ENCODE results near the gene HOXD10.

The HOXD10 gene

GRCh38 chr2:176152350-176153181, 36.0 kb downstream of the HOXD10 start:
- no peak for DNase-seq

- no peak for DNase-seq
Measured at GRCh38 chr2:176154576-176155252, 38.1 kb downstream of the HOXD10 start.

GRCh38 chr2:176155356-176156044, 38.9 kb downstream of the HOXD10 start:
- DNase-seq, result no peak

DNA sequence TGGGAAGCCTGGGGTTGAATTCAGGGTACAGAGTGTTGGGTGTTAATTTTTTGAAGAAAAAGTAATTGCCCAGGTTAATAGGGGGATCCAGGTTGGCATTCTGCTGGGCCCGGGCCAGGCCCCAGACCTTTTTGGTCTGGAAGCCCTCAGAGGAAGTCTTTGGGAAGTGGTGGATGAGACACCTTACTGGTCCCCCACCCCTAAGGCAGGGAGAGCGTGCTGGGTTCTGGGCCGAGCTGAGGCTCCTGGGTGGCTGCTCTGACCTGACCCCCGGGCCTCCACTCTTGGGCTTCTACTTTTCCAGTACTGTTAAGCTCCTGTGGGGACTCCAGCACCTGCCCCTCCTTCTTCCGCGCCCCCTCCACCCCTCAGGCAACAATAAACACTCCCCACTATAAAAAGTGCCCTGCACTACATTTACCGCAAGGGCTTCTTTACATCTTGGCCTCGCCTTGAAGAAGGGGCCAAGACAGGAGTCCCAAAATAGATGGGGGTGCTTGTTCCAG, 39.8 kb downstream of the HOXD10 start:
- DNase-seq, result no peak

DNA sequence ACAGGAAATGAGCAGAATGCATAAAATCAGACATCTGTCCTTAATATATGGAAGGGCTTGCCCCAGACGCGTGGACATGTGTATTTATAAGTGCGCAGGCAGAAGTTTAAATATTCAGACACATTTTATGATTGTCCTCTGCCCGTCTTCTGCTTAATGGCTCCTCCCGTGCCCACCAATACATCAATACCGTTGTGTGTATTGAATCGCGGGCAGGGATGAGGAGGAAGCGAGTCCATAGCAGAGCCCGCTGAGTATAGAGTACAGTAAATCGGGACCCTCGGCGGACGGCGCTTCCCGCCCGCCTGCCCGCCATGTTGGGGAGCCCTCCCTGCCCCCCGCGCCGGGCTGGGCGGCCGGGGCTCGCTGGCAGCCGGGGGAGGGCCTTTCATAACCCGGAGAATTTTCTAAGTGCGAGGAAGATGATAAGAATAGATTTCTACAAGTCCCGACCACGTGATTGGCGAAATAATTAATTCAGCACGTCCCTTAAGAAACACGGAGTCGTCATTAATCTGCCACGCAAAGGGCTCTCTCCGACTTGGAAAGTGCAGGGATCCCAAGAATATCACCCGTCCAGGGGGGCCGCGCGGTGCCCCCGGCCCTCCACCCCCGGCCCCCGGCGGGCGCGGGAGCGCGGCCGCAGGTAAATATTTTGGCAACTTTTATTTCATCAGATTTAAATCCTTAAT, 40.4 kb downstream of the HOXD10 start, which contains the start of gene HOXD3:
HOXD3 (plus strand) TSS at position 501 of the 692 bp plus-strand sequence. CDS start 11,808 bp downstream, outside the sequence.
- no peak for DNase-seq

GRCh38 chr2:176157499-176158185, 41.1 kb downstream of the HOXD10 start:
- no peak for DNase-seq

DNA sequence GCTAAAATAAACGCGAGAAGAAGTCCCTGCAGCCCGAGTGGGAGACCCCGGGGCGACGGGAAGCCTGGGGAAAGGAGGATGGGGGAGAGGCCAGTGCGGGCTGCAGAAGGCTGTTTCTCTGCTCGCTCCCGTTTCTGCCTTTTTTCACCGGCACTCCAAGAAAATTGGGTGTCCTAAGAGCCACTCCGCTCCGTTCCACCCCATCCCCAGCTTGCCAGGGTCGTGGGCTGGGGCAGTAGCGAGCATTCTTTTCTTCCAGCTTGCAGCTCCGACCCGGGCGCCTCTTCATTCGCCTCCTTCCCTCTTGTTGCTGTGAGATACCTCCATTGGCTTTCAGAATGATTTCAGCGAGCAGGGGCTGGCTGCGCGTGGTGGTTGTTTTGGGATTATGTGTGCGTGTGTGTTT, 41.6 kb downstream of the HOXD10 start:
- DNase-seq, result no peak

DNA sequence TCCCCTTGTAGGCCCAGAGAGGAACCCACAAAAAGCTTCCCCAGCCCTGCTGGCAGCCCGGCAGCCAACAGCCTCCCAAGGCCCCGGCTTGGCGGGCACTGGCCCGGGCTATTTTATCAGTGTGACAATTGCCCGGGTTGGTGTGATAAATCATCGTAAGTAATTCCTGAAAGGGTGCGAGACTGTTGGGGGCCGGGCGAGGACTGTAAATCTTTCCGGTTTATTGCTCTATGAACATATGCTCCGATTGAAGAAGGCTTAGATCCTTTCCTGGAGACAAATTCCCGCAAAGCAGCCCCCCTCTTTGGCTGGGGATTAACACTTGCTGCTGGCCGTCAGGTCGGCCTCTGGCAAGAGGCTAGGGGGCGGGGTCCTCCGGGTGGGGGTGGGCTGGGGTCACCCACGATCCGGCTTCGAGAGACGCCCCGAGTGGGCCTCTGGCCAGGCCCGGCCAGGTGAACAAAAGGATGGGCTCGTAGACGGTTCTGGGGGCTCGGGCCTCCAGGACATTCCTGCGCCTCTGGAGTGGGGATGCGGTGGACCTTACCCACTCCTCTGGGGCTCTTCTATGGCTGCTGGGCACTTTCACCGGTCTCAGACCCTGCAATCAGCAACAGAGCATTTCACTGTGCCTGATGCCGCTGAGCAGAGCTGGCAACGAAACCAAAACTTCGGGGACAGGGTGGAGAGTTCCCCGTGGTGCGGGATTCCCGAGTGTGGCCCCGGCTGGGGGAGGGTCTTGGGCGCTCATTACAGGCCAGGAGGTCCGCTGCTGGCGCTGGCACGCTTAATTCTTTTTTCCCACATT, 42.5 kb downstream of the HOXD10 start:
- DNase-seq, result no peak

DNA sequence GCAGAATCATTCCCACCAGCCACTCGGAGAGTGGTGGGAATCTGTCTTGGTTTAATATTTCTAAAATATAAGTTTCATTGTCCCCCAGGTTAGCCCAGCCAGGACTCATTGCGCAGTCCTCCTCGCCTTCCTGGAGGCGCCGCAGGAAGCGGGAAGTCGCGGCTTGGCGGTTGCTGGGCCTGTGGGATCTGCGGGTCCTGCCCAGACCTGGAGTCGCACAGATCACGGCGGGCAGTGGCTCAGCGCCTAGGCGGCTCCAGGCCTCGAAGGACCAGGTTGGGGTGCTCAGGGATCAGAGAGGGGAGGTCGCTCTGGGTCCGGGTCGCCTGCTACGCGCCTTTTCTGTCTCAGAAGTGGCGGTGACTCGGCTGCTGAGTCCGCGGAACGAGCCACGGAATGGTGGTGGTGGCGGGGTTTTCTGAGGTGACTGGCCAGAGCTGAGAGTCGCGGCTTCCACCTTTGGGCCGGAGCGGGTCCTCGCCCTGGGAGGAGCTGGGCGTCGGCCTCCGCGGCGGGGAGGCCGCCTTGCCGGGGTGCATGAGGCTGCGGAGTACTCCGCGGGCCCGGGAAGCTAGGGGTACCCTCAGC, 43.2 kb downstream of the HOXD10 start:
- DNase-seq, result no peak

DNA sequence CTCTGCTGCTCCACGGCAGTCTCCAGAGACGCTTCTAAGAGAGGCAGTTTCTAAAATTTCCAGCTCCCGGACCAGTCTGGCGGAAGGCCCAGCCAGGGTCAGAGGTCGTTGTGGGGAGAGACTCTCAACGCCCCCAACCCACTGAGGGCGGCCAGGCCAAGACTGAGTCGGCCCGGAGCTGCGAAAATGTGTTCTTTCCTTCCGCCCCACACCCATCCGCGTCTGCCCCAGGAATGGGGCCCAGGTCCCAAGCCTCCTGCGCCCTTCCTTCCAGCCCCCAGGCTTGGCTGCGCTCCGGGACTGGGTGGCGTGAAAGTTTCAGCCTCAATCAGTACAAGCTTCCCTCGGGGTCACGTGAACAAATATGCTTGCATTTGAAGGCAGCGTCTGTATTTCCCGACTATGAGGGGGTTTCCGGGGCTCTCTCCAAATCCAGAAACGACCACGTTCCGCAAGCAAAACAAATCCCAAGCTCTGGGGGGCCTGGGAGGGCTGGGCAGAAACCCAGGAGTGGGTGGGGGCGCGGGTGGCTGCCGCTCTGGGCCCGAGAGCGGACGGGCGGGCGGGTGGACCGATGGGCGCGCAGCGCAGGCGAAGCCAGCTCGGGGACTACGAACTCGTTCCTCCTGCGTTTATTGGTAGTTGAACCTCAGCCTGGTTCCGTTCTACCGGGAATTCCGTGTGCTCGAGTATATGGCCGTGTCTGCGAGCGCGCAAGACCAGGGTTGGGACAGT, 43.8 kb downstream of the HOXD10 start:
- DNase-seq, result no peak

GRCh38 chr2:176160986-176161824, 44.6 kb downstream of the HOXD10 start:
- no peak for DNase-seq

- DNase-seq, result no peak
Measured at GRCh38 chr2:176161825-176162626, 45.4 kb downstream of the HOXD10 start.

DNA sequence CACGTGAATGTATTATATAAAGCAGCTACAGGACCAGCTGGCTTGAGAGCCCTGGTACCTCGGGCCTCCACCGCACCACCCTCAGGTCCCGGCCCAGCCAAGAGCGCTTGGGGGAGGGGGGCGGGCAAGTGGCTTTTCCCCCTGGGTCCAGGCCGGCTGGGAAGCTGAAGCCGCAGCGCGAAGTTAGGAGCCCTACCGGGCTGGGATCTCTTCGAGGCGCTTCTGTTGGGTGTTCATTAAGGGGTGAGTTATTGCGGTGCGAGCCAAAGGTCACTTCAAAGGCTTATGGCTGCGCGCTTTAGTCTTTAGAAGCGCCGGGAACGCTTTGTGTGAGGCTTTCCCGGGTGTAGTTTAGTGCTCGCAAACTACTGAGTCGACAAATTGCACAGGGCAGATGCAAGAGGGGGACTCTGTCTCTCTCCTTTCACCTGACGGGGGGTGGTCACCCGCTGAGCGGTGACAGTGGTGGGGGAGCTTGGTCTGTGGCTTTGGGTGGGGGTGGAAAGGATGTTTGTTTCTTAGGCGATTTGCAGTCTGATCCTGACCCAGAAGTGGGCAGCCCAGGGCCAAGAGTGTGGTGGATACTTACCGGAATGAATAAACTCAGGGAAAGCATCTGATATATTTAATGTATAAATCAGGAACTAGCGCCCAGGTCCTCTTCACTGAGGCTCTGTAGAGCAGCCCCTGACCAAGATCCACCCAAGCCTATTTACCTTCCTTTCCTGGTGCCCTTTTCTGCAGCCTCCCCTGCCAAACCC, 46.5 kb downstream of the HOXD10 start:
- no peak for DNase-seq

DNA sequence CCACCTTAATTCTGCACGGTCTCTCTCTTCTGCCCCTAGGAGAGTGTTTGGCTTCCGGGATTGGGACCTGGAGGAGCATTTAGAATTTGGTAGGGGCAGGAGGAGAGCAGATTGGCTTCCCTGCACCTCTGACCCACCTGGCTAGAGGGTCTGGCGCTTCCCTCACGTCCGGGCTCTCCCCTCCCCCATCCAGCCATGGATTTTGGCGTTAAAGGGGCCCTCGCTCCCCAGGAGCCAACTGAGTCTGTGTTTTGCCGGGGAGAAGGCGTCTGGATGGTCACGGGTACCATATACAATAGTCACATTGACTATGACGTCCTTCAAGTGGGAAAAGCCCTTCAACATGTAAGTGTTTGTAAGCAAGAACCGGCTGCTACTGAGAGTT, 47.1 kb downstream of the HOXD10 start:
- no peak for DNase-seq

GRCh38 chr2:176164201-176164600, 47.6 kb downstream of the HOXD10 start:
- DNase-seq, result no peak

- no peak for DNase-seq
Measured at GRCh38 chr2:176164611-176165369, 48.2 kb downstream of the HOXD10 start.

Data from GDM1 (cell line).